Measurements from ENCODE around the gene FGF12.

Gene FGF12

GRCh38 chr3:192496905-192497587, 230.3 kb downstream of the FGF12 start:
- no peak for DNase-seq (ENCODE audit: low read depth in 2 of 2)

- DNase-seq (ENCODE audit: low read depth in 2 of 2): no peak
These were observed 233.2 kb downstream of the FGF12 start for GRCh38 chr3:192494174-192494573.

- DNase-seq (ENCODE audit: low read depth in 2 of 2): no peak
These were observed 236.6 kb downstream of the FGF12 start for GRCh38 chr3:192490720-192491119.

DNA sequence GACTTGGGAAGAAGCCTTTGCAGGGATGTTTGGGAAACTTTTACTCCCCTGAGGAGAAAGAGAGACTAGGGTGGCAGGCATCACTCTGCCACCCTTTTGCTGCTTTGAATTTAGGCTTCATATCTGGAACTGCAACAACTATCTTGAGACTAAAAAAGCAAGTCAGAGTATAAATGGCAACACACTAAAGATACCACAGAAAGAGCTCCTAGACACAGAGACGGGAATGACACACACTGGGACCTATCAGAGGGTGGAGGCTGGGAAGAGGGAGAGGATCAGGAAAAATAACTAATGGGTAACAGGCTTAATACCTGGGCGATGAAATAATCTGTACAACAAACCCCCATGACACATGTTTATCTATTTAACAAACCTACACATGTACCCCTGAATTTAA, 237.8 kb downstream of the FGF12 start:
- no peak for DNase-seq (ENCODE audit: low read depth in 2 of 2)

GRCh38 chr3:192487033-192487432, 240.3 kb downstream of the FGF12 start:
- DNase-seq (ENCODE audit: low read depth in 2 of 2): no peak

GRCh38 chr3:192482809-192483208, 244.5 kb downstream of the FGF12 start:
- no peak for DNase-seq (ENCODE audit: low read depth in 2 of 2)

GRCh38 chr3:192482391-192482790, 244.9 kb downstream of the FGF12 start:
- no peak for DNase-seq (ENCODE audit: low read depth in 2 of 2)

GRCh38 chr3:192481638-192482037, 245.7 kb downstream of the FGF12 start:
- no peak for DNase-seq (ENCODE audit: low read depth in 2 of 2)

DNA sequence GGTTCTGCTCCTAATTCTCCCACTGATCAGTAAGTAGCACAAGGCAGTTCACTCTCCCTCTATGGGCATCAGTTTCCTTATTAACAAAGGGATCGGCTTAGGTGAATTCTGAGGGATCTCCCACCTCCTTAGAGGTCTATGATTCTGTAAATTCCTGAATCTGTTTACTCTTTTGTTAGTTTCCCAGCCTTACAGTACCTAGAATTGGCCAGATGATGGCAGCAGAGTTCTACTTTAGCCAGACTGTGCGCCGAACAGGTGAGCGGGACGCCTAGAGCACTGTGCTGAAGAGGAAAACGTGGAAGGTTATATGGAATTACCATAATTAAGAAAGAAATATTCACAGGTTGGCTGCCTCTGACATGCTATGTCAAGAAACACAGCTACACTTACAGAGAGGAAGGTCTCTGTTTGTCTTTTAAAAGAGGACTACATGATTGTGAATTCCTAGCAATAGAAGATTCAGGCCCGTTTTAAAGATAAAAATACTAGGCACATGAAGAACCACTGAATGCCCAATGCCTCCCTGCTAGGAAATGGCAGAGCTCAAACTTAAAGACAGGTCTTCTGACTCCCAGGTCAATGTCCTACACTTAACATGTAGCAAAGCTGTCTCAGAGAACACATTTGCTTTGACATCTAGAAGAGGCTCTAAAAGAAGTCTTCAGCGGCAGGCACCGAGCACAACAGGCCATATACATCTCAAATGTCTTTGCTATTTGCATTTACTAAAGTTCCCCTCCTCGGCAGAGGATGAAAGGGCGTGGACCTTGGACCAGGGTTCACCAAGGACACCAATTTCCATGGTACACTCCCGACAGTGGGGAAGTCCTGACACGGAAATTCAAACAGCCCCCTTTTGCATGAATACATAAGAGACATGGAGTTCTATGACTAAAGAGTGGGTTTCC, 259.9 kb downstream of the FGF12 start:
- peak; percentile 23 to 30 for DNase-seq (ENCODE audit: low read depth in 2 of 2)

DNA sequence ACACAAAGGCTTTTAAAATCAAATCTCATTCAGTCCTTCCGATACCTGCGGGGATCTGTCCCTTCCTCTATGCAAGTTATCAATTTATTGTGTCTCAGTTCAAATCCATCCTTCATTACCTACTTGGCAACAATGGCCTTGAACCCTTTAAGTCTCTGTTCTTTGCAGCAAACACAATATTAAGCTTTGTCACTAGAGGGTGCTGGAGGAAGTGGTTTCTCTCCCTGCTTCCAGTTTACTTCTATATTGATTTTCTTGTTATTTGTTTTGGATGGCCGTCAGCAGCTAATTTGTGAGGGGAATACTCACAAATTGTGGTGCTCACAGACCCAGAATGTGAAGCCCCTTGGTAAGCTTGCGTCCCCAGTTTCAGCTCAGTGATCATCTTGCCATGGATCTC, 278.3 kb downstream of the FGF12 start:
- DNase-seq (ENCODE audit: low read depth in 2 of 2): no peak

DNA sequence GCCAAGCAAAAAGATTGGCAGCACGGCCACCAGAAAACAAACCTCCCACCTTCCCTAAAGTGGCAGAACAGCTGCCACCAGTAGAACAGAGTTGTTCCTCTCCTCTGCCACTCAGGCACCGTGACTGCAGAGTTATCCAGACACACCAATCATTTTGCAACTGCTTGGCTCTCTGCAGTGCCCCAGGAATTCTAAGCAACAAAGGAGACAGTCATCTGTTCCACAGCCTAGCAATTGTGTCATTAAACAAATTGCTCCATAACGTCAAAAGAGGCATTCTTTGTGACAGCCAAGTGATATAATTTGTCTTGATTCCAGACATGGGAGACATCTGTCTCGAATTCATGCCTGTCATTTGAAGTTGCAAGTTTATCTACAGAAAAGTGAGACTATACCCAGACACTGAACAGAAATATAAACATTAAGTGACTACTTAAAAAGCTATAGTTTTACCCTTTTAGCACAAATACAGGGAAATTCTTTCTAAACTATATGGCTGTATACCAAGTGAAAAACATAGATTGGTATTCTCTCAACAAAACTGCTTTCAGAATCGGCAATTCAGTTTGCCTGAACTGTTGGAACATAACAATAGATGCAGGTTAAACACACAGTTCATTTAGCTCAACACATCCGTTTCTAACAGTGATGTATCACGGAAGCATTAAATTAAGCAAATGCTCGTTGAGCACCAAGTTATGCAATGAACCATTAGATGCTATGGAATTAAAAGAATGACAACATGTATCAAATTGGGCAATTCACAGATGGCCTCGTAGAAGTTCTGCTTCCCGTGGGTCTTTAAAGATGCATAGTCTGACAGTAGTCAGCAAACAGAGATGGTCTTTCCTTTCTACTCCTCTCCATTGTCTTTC, 281.3 kb downstream of the FGF12 start:
- DNase-seq (ENCODE audit: low read depth in 2 of 2): no peak

- no peak for DNase-seq (ENCODE audit: low read depth in 2 of 2)
These were observed 282.6 kb downstream of the FGF12 start for GRCh38 chr3:192444791-192445106.

DNA sequence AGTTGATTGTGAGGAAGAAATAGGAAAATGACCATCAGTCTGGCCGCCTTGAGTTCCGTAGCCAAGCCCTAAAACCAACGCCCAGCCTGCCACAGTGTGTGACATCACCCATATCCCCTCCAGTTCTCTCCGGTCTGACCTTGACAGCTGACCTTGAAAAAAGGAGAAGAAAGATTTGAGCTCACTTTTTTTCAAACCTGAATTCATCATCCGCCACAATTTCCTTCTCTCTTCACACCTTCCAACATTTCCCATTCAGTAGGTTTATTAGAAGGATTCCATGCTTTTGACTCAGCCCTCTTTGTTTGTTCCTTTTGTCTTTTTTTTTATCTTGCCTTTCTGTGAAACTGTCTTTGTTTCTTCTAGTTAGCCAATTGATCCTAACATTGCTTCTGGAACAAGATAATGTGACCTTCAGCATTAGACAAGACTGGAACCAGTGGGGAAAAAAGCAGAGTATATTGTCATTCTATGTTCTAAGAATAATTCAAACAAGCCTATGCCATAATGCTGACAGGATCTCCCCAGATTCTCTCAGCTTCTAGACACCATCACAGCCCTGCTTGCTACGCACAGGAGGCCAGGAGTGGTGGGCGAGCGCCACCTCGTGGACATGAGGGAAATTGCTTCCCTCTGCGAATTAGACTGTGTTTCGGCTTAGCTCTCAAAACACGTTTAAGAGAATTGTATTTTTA, 283.1 kb downstream of the FGF12 start:
- peak; percentile 30 to 62 for DNase-seq (ENCODE audit: low read depth in 2 of 2)

DNA sequence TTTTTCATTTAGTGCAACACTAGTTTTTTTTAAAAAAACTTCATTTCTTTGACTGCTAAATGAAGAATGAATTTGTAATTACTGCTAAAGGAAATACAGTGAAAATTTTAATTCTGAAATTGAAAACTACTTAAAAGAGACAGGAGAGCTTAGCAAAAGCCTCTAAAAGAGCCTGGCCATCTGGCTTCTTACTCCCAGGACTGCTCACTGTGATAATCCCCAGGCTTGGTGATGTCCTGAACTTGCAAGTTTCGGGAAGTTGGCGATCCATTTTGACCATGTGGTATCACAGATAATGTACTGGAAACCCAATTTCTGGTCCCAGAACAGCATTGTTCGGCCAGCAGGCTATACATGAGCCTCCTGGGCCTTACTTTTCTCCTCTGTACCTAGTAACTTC, 292.1 kb downstream of the FGF12 start:
- no peak for DNase-seq (ENCODE audit: low read depth in 2 of 2)

GRCh38 chr3:192434186-192434585, 293.2 kb downstream of the FGF12 start:
- no peak for DNase-seq (ENCODE audit: low read depth in 2 of 2)

GRCh38 chr3:192433704-192434103, 293.6 kb downstream of the FGF12 start:
- no peak for DNase-seq (ENCODE audit: low read depth in 2 of 2)

DNA sequence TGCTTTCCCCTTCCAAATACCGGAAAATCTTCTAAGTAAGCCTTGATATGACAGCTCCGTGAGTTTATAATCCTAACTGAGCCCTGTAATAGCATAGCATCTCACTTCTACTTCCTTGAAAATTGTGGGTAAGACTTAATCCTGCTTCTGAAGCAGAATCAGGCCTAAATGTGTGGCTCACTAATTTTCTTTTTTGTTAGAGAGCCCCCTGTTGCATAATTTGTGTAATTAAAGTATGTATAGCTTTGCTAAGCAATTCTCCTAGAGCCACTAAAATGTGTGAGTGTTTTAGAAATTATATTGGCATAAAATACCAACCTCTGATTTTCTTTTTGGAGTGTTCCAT, 304.4 kb downstream of the FGF12 start:
- no peak for DNase-seq (ENCODE audit: low read depth in 2 of 2)

GRCh38 chr3:192422321-192422996, 304.9 kb downstream of the FGF12 start:
- no peak for DNase-seq (ENCODE audit: low read depth in 2 of 2)

- DNase-seq (ENCODE audit: low read depth in 2 of 2): no peak
These were observed 308.0 kb downstream of the FGF12 start for GRCh38 chr3:192419312-192419711.

- DNase-seq (ENCODE audit: low read depth in 2 of 2): no peak
These were observed 309.7 kb downstream of the FGF12 start for GRCh38 chr3:192417559-192418055.

DNA sequence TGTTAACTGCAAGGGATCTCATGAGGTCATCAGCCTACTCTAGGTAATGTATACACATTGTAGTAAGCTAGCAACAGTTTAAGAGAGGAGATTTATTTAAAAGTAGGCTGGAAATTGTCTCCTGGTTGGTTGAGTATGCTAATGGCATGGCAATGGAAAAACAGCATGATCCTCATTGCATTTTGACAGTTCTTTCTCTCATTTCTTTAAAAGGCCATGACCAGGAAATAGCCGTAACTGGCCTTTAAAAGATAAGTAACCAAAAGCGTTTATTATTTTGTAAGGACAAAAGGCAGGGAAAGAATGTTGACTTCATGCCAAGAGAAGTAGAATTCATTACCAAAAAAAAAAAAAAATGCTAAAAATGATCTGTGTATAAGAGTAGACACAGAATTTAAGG, 310.3 kb downstream of the FGF12 start:
- no peak for DNase-seq (ENCODE audit: low read depth in 2 of 2)

Measured in stimulated activated CD4-positive, alpha-beta T cell treated with anti-CD3 and anti-CD28 coated beads, Interleukin-4, amount 100 ng/mL, for 48 hours (primary cell).